IMR-90 (cell line): Measurements from ENCODE around the gene STAM. TPM values are rescaled to one million over a fixed set of nuclear protein-coding genes. Genes with fewer than 3 reads are reported as not detected.

Experiments used
- ATAC-seq: fragments of 200-7000 bp; cut with Tn5 transposase; 2 replicates; pipeline ENCODE4 v1.9.1; 2020; ENCODE audit warnings: low read depth, mild to moderate bottlenecking, moderate library complexity
- BruUV-seq: library from RNA; stranded (reverse); fragments of 400-500 nt; replicated peaks from 2 replicates; lab custom pipeline; 2021; lab: Mats Ljungman, UMichigan
- CTCF ChIA-PET: fragments of 300-600 bp; formaldehyde crosslinking; extraction: SDS; loops from one replicate; lab custom pipeline; 2021; ENCODE audit warnings: antibody characterized with exemption; lab: Yijun Ruan, JAX
- POLR2A ChIA-PET: fragments of 300-600 bp; sonication (Branson Sonifier 250); formaldehyde crosslinking; loops from one replicate; lab custom pipeline; 2022; ENCODE audit warnings: antibody characterized with exemption; ENCODE audit not compliant: unreplicated experiment; lab: Charles Lee
- DNase-seq: peaks from one replicate; pipeline ENCODE4 v3.0.0; 2013
- H2AFZ ChIP-seq: replicated peaks from 2 replicates; pipeline ENCODE3; 2013; ENCODE audit warnings: low read length, mild to moderate bottlenecking; ENCODE audit not compliant: poor library complexity
- H2AK5ac ChIP-seq: 2 replicates; pipeline ENCODE4 v1.6.1; 2013; ENCODE audit warnings: low read depth, low read length, inconsistent platforms
- H2AK9ac ChIP-seq: replicated peaks from 2 replicates; pipeline ENCODE3; 2013; ENCODE audit warnings: mild to moderate bottlenecking, low read depth, low read length, moderate library complexity; ENCODE audit not compliant: poor library complexity
- H2BK120ac ChIP-seq: 2 replicates; pipeline ENCODE4 v1.6.1; 2013; ENCODE audit warnings: low read depth, low read length, inconsistent platforms
- H2BK15ac ChIP-seq: 3 replicates; pipeline ENCODE4 v1.6.1; 2013; ENCODE audit warnings: low read depth, low read length, inconsistent platforms
- H2BK20ac ChIP-seq: 2 replicates; pipeline ENCODE4 v1.6.1; 2013; ENCODE audit warnings: low read depth, mild to moderate bottlenecking, inconsistent platforms, low read length, moderate library complexity
- H2BK5ac ChIP-seq: 2 replicates; pipeline ENCODE4 v1.6.1; 2013; ENCODE audit warnings: mild to moderate bottlenecking, low read depth, low read length, inconsistent platforms; ENCODE audit not compliant: poor library complexity, severe bottlenecking
- H3K14ac ChIP-seq: replicated peaks from 2 replicates; pipeline ENCODE4 v1.6.1; 2013; ENCODE audit warnings: low read depth, low read length, inconsistent platforms
- H3K18ac ChIP-seq: 2 replicates; pipeline ENCODE4 v1.6.1; 2013; ENCODE audit warnings: low read depth, low read length, control low read depth
- H3K23ac ChIP-seq: 2 replicates; pipeline ENCODE4 v1.6.1; 2013; ENCODE audit warnings: low read depth, low read length, inconsistent platforms
- H3K27ac ChIP-seq: 2 replicates; pipeline ENCODE4 v1.5.1; 2013; ENCODE audit warnings: mild to moderate bottlenecking, control low read depth, low read length; ENCODE audit not compliant: insufficient read depth
- H3K27me3 ChIP-seq: 2 replicates; pipeline ENCODE4 v1.6.1; 2013; ENCODE audit warnings: low read length; ENCODE audit not compliant: control insufficient read depth, insufficient read depth
- H3K36me3 ChIP-seq: 2 replicates; pipeline ENCODE4 v1.6.1; 2013; ENCODE audit warnings: low read length, mixed read lengths; ENCODE audit not compliant: control insufficient read depth, insufficient read depth
- H3K4ac ChIP-seq: 2 replicates; pipeline ENCODE4 v1.6.1; 2013; ENCODE audit warnings: low read depth, low read length, inconsistent platforms
- H3K4me1 ChIP-seq: 2 replicates; pipeline ENCODE4 v1.6.1; 2013; ENCODE audit warnings: low read length, mixed read lengths; ENCODE audit not compliant: control insufficient read depth, insufficient read depth
- H3K4me2 ChIP-seq: 2 replicates; pipeline ENCODE4 v1.6.1; 2013; ENCODE audit warnings: low read depth, mild to moderate bottlenecking, control low read depth, low read length, moderate library complexity
- H3K4me3 ChIP-seq: 2 replicates; pipeline ENCODE4 v1.5.1; 2013; ENCODE audit warnings: low read depth, mild to moderate bottlenecking, control low read depth, low read length, moderate library complexity; ENCODE audit not compliant: insufficient read depth
- H3K56ac ChIP-seq: 2 replicates; pipeline ENCODE4 v1.6.1; 2013; ENCODE audit warnings: low read length, inconsistent platforms; ENCODE audit not compliant: insufficient read depth; ENCODE audit errors: extremely low read depth
- H3K79me1 ChIP-seq, 2 experiments: 2 replicates each; pipeline ENCODE4 v1.6.1; 2013; ENCODE audit warnings: low read length in 2 of 2, inconsistent platforms in 1 of 2, low read depth in 1 of 2
- H3K9ac ChIP-seq: 2 replicates; pipeline ENCODE4 v1.6.1; 2013; ENCODE audit warnings: low read depth, low read length, control low read depth
- H3K9me1 ChIP-seq: 2 replicates; pipeline ENCODE4 v1.6.1; 2013; ENCODE audit warnings: low read length, inconsistent platforms; ENCODE audit not compliant: insufficient read depth
- H3K9me3 ChIP-seq: 2 replicates; pipeline ENCODE4 v1.6.1; 2013; ENCODE audit warnings: low read length; ENCODE audit not compliant: control insufficient read depth, insufficient read depth
- H4K20me1 ChIP-seq: 2 replicates; pipeline ENCODE4 v1.6.1; 2013; ENCODE audit warnings: low read length, inconsistent platforms; ENCODE audit not compliant: insufficient read depth
- H4K5ac ChIP-seq: 2 replicates; pipeline ENCODE4 v1.6.1; 2013; ENCODE audit warnings: mild to moderate bottlenecking, low read depth, low read length, control low read depth
- H4K8ac ChIP-seq, 2 experiments: 2 replicates each; pipeline ENCODE4 v1.6.1; 2013; ENCODE audit warnings: low read depth in 2 of 2, low read length in 2 of 2, control low read depth in 1 of 2, inconsistent platforms in 1 of 2
- H4K91ac ChIP-seq: 2 replicates; pipeline ENCODE4 v1.6.1; 2013; ENCODE audit warnings: low read depth, low read length, inconsistent platforms; ENCODE audit not compliant: insufficient read depth
- CEBPB ChIP-seq: IDR thresholded peaks from 2 replicates; pipeline ENCODE4 v1.6.1; 2012; ENCODE audit warnings: low read depth, low read length, improper control_type of control experiment
- MXI1 ChIP-seq: IDR thresholded peaks from 2 replicates; pipeline ENCODE4 v1.6.1; 2012; ENCODE audit warnings: low read depth, mild to moderate bottlenecking, low read length, moderate library complexity, borderline replicate concordance
- NFE2L2 ChIP-seq: fragments of 150-350 bp; IDR thresholded peaks from 2 replicates; pipeline ENCODE4 v1.6.1; 2016; ENCODE audit warnings: low read depth, mild to moderate bottlenecking, low read length
- RAD21 ChIP-seq: IDR thresholded peaks from 2 replicates; pipeline ENCODE4 v1.6.1; 2012; ENCODE audit warnings: low read length, improper control_type of control experiment
- RCOR1 ChIP-seq: IDR thresholded peaks from 2 replicates; pipeline ENCODE4 v1.6.1; 2012; ENCODE audit warnings: mild to moderate bottlenecking, low read length, improper control_type of control experiment; ENCODE audit not compliant: insufficient replicate concordance
- WGBS, 2 experiments: methylation state at CpG; one replicate each; pipeline versions ENCODE4 v1.1.5 to v1.1.7; 2013; ENCODE audit warnings: missing lambda C conversion rate in 2 of 2; ENCODE audit not compliant: insufficient read length in 1 of 2; ENCODE audit errors: extremely low coverage in 2 of 2; 5-methylcytosine and 5-hydroxymethylcytosine counted together
- dilution Hi-C: fragments of 300-500 bp; cut with HindIII; formaldehyde crosslinking; loops from one replicate; pipeline ENCODE4 v1.14.3; 2018; ENCODE audit warnings: low sequenced_read_pairs; ENCODE audit not compliant: unreplicated experiment
- in situ Hi-C: fragments of 300-500 bp; cut with MboI; formaldehyde crosslinking; loops from 3 replicates; pipeline ENCODE4 v1.14.3; 2019; ENCODE audit warnings: low sequenced_read_pairs, inconsistent platforms, mixed read lengths
- intact Hi-C: fragments of 100-400 bp; cut with micrococcal nuclease; formaldehyde crosslinking; loops from 2 replicates; pipeline ENCODE4 v1.10.0; 2022
- polyA plus RNA-seq, 3 experiments: library from polyadenylated mRNA; depleted of rRNA; stranded (reverse); fragments of >200 nt; gene quantifications; 2 replicates each; pipeline ENCODE4 v1.2.3, GENCODE V29; 2012; ENCODE audit warnings: low replicate concordance in 1 of 3
- total RNA-seq: library from RNA; depleted of rRNA; stranded (reverse); fragments of >200 nt; gene quantifications from 2 replicates; pipeline ENCODE4 v1.2.3, GENCODE V29; 2012

STAM gene
- total and polyA plus RNA-seq, 2 of the 4 experiments (the other 2 are of a cell fraction) = 22.9 to 23.3 TPM

GRCh38 chr10:17698696-17699095 is 54.7 kb downstream of the STAM start:
- dilution Hi-C loops (no loop called here), in situ Hi-C loops (no loop called here), intact Hi-C loops (no loop called here)
- Histone ChIP-seq H2BK5ac (no peak overlapping the region), H2BK120ac (no peak overlapping the region), H4K8ac (no peak overlapping the region), H4K5ac (no peak overlapping the region), H2AK5ac (no peak overlapping the region), H4K91ac (no peak overlapping the region), H2BK20ac (no peak overlapping the region), H3K27ac (no peak overlapping the region), H3K56ac (no peak overlapping the region), H2AFZ (no peak overlapping the region), H3K79me1 (peaks cover 3 to 12% of the 10 kb centered on the region in 2 experiments; a peak in 2 of 4 replicates), H3K4ac (no peak overlapping the region), H3K4me3 (no peak overlapping the region), H3K18ac (no peak overlapping the region), H2AK9ac (no peak overlapping the region), H3K9ac (no peak overlapping the region), H3K14ac (no peak overlapping the region), H3K4me2 (no peak overlapping the region), H3K27me3 (no peaks in the 10 kb centered on the region), H3K9me3 (no peaks in the 10 kb centered on the region), H3K4me1 (no peaks in the 10 kb centered on the region), H4K20me1 (no peaks in the 10 kb centered on the region), H3K36me3 (peaks cover 14% of the 10 kb centered on the region), H3K23ac (no peak overlapping the region), H3K9me1 (0 out of 2 replicates have a peak, but pooled peaks cover 1% of the 10 kb centered on the region), H2BK15ac (no peak overlapping the region)
- no CpG with 5 or more reads among the region's 4 CpGs for WGBS, 2 experiments
- DNase-seq (no peak), ATAC-seq (no peak)
- POLR2A ChIA-PET = no interaction called here
- CTCF ChIA-PET = interaction anchor here (0.5 to 0.8 kb wide), 4 partner anchors 8 to 267 kb away, joined by 3 to 4 read pairs (median 3); no protein-coding TSS in a partner anchor
- TF ChIP-seq RCOR1 (no peak), MXI1 (no peak), RAD21 (no peak), CEBPB (no peak), NFE2L2 (no peak)
- no TSS peak for BruUV-seq
